HepG2 (cell line): ENCODE results near the gene CSNK1E. TPM values are rescaled to one million over a fixed set of nuclear protein-coding genes. Genes with fewer than 3 reads are reported as not detected.
A peak's percentile ranks its signal among the peaks of the same experiment; 100 is the strongest.

Source experiments
- EEA1 ChIP-seq: sonication (generic); formaldehyde crosslinking; IDR thresholded peaks from 2 replicates; pipeline ENCODE4 v1.5.1; 2020; ENCODE audit warnings: mild to moderate bottlenecking, missing genetic modification reagents, borderline replicate concordance
- FOXM1 ChIP-seq: sonication (generic); formaldehyde crosslinking; IDR thresholded peaks from 2 replicates; pipeline ENCODE4 v1.5.0; 2020; ENCODE audit warnings: missing genetic modification reagents
- JUN ChIP-seq: sonication (generic); formaldehyde crosslinking; IDR thresholded peaks from 2 replicates; pipeline ENCODE4 v1.4.0; 2020; ENCODE audit warnings: mild to moderate bottlenecking, missing genetic modification reagents
- JUNB ChIP-seq: sonication (generic); formaldehyde crosslinking; IDR thresholded peaks from 2 replicates; pipeline ENCODE4 v1.8.0; 2022; ENCODE audit warnings: missing genetic modification reagents, mild to moderate bottlenecking, borderline replicate concordance
- MTF1 ChIP-seq: sonication (generic); formaldehyde crosslinking; IDR thresholded peaks from 2 replicates; pipeline ENCODE4 v1.5.0; 2020; ENCODE audit warnings: missing genetic modification reagents
- NBN ChIP-seq: fragments of 450-650 bp; conservative IDR thresholded peaks from 2 replicates; pipeline ENCODE4 v1.6.1; 2017
- NCOA5 ChIP-seq: sonication (generic); formaldehyde crosslinking; IDR thresholded peaks from 2 replicates; pipeline ENCODE4 v1.4.0; 2020; ENCODE audit warnings: missing genetic modification reagents
- NFE2 ChIP-seq: sonication (generic); formaldehyde crosslinking; IDR thresholded peaks from 2 replicates; pipeline ENCODE4 v1.4.0; 2020; ENCODE audit warnings: missing genetic modification reagents
- NFE2L2 ChIP-seq: fragments of 150-350 bp; IDR thresholded peaks from 2 replicates; pipeline ENCODE4 v1.6.1; 2014; ENCODE audit warnings: low read length
- NKX3-1 ChIP-seq: sonication (generic); formaldehyde crosslinking; IDR thresholded peaks from 2 replicates; pipeline ENCODE4 v1.5.0; 2020; ENCODE audit warnings: missing genetic modification reagents
- POLR2A ChIP-seq, 2 experiments: IDR thresholded peaks; 2 replicates each; pipeline ENCODE4 v1.6.1; 2011; ENCODE audit warnings: low read depth in 2 of 2, low read length in 2 of 2, mild to moderate bottlenecking in 1 of 2, moderate library complexity in 1 of 2; ENCODE audit not compliant: insufficient read depth in 1 of 2
- RORA ChIP-seq: sonication (generic); formaldehyde crosslinking; IDR thresholded peaks from 2 replicates; pipeline ENCODE4 v1.5.0; 2020; ENCODE audit warnings: mild to moderate bottlenecking, missing genetic modification reagents, moderate library complexity
- SOX6 ChIP-seq, 2 experiments: fragments of 450-650 bp in 1 of 2; sonication (generic) in 1 of 2; formaldehyde crosslinking in 1 of 2; IDR thresholded peaks; 2 replicates each; pipeline versions ENCODE4 v1.4.0 to v1.6.1; 2017 to 2020; ENCODE audit warnings: antibody characterized with exemption in 1 of 2, mild to moderate bottlenecking in 1 of 2, missing genetic modification reagents in 1 of 2
- TAF15 ChIP-seq: fragments of 200-400 bp; formaldehyde crosslinking; IDR thresholded peaks from one replicate; pipeline ENCODE4 v1.6.1; 2018; ENCODE audit warnings: mild to moderate bottlenecking, low read depth, low read length; ENCODE audit not compliant: poor library complexity, severe bottlenecking
- ZFP62 ChIP-seq: sonication (generic); formaldehyde crosslinking; IDR thresholded peaks from 2 replicates; pipeline ENCODE4 v1.4.0; 2020; ENCODE audit warnings: missing genetic modification reagents
- ZMYM3 ChIP-seq: sonication (generic); formaldehyde crosslinking; IDR thresholded peaks from 2 replicates; pipeline ENCODE4 v1.5.1; 2020; ENCODE audit warnings: mild to moderate bottlenecking, missing genetic modification reagents
- ZMYM4 ChIP-seq: sonication (generic); formaldehyde crosslinking; IDR thresholded peaks from 2 replicates; pipeline ENCODE4 v1.8.1; 2023; ENCODE audit warnings: mild to moderate bottlenecking, missing genetic modification reagents
- ZNF326 ChIP-seq: sonication (generic); formaldehyde crosslinking; IDR thresholded peaks from 2 replicates; pipeline ENCODE4 v1.4.0; 2020; ENCODE audit warnings: missing genetic modification reagents, borderline replicate concordance
- ZNF773 ChIP-seq: sonication (generic); formaldehyde crosslinking; IDR thresholded peaks from 2 replicates; pipeline ENCODE4 v1.4.0; 2020; ENCODE audit warnings: missing genetic modification reagents, borderline replicate concordance
- polyA plus RNA-seq, 8 experiments: library from polyadenylated mRNA; depleted of rRNA in 3 of 8; stranded (reverse) in 7 of 8; unstranded in 1 of 8; fragments of >200 nt; fragmentation: Illumina TruSeq in 4 of 8; extraction: Trizol in 4 of 8; gene quantifications; 2 replicates each; pipeline versions ENCODE4 v1.2.1 to v1.2.3, GENCODE V29; 2011 to 2016; ENCODE audit warnings: low read depth in 4 of 8, missing spikeins in 1 of 8, mixed read lengths in 1 of 8; ENCODE audit not compliant: insufficient read depth in 1 of 8
- total RNA-seq, 5 experiments: library from RNA; depleted of rRNA; stranded (reverse); fragments of >200 nt; fragmentation: Illumina TruSeq; extraction: Trizol; gene quantifications; 2 replicates each; pipeline ENCODE4 v1.2.3, GENCODE V29; 2016; ENCODE audit warnings: low read depth in 1 of 5
- TF ChIP-seq, protein P1 (sequence below): sonication (generic); formaldehyde crosslinking; conservative IDR thresholded peaks from 2 replicates; pipeline ENCODE4 v1.5.0; 2020; ENCODE audit warnings: missing genetic modification reagents
- TF ChIP-seq, protein P2 (sequence below): sonication (generic); formaldehyde crosslinking; IDR thresholded peaks from 2 replicates; pipeline ENCODE4 v1.5.0; 2020; ENCODE audit warnings: mild to moderate bottlenecking, missing genetic modification reagents
- TF ChIP-seq, protein P3 (sequence below): sonication (generic); formaldehyde crosslinking; IDR thresholded peaks from 2 replicates; pipeline ENCODE4 v1.4.0; 2020; ENCODE audit warnings: missing genetic modification reagents
- TF ChIP-seq, protein P4 (sequence below): sonication (generic); formaldehyde crosslinking; IDR thresholded peaks from 2 replicates; pipeline ENCODE4 v1.5.0; 2020; ENCODE audit warnings: mild to moderate bottlenecking, low read depth, missing genetic modification reagents, borderline replicate concordance
- TF ChIP-seq, protein P5 (sequence below): sonication (generic); formaldehyde crosslinking; IDR thresholded peaks from 2 replicates; pipeline ENCODE4 v1.8.0; 2023; ENCODE audit warnings: mild to moderate bottlenecking, missing genetic modification reagents

Gene CSNK1E
- total and polyA plus RNA-seq, 2 of the 13 experiments (the other 11 are each of a cell fraction or from before 2014, with no cell fraction given): 34.7 to 129 TPM

DNA sequence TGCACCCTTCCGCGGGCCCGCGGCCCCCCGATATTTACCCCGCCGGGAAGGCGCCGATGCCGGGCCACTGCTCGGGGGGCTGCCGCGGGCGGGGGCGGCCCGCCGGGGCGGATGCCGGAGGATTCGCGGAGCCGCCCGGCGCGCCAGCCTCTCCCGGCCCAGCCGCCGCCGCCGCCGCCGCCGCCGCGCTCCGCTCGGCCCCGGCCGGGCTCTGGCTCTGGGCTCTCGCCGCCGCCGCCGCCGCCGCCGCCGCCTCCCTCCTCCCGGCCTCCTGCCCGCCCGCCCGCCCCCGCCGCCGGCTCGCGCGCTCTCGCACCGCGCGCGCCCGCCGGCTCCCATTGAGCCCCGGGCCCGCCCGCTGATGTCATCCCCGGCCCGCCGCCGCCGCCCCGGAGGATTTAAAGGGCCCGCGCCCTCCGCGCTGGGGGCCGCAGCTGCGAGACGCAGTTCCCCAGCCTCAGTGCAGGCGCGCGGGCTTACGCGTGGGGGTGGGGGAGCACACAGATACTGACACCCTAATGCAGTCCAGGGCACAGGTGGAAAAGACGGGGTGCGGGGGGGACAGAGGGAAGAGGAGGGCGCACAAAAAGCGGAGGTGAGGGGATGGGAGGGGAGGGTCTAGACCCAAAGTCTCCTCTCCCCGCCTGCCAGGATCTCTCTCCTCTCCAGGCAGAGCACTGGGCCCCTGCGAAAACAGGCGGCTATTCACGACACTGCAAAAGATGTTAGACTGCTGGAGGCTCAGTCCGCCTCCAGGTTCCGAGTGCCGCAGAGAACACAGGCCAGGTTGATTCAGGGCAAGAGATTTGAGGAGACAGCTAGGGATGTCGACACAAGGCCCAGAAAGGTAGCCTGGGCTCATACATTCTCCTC is at the start of gene CSNK1E (continued):
- TF ChIP-seq, protein P1, sequence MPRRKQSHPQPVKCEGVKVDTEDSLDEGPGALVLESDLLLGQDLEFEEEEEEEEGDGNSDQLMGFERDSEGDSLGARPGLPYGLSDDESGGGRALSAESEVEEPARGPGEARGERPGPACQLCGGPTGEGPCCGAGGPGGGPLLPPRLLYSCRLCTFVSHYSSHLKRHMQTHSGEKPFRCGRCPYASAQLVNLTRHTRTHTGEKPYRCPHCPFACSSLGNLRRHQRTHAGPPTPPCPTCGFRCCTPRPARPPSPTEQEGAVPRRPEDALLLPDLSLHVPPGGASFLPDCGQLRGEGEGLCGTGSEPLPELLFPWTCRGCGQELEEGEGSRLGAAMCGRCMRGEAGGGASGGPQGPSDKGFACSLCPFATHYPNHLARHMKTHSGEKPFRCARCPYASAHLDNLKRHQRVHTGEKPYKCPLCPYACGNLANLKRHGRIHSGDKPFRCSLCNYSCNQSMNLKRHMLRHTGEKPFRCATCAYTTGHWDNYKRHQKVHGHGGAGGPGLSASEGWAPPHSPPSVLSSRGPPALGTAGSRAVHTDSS: no peak
- TF ChIP-seq ZNF326 (no peak), EEA1 (CRISPR knock-in tag) (no peak), SOX6 (IDR thresholded peaks at IDR 0.05) (no peak), SOX6 (CRISPR knock-in tag; IDR thresholded peaks at IDR 0.05) (0 out of 2 replicates have a peak, but pooled peaks have one; percentile 18), NFE2L2 (no peak), ZFP62 (CRISPR knock-in tag) (no peak), TAF15 (no peak), NFE2 (CRISPR knock-in tag) (no peak), NBN (no peak), POLR2A (IDR thresholded peaks at IDR 0.05; ENCODE audit: insufficient read depth in 1 of 2, low read depth in 2 of 2, low read length in 2 of 2) (peak in 1 of 2 experiments; percentile 55; a peak in 2 of 4 replicates), ZMYM3 (CRISPR knock-in tag) (peak; percentile 88), NKX3-1 (CRISPR knock-in tag) (no peak), NCOA5 (CRISPR knock-in tag) (no peak), RORA (CRISPR knock-in tag) (no peak), ZMYM4 (CRISPR knock-in tag) (no peak), FOXM1 (CRISPR knock-in tag) (no peak), JUNB (CRISPR knock-in tag) (no peak), JUN (peak; percentile 51; the same call in 1 of the 2 replicates), MTF1 (CRISPR knock-in tag) (no peak), ZNF773 (no peak)
- TF ChIP-seq, protein P2, sequence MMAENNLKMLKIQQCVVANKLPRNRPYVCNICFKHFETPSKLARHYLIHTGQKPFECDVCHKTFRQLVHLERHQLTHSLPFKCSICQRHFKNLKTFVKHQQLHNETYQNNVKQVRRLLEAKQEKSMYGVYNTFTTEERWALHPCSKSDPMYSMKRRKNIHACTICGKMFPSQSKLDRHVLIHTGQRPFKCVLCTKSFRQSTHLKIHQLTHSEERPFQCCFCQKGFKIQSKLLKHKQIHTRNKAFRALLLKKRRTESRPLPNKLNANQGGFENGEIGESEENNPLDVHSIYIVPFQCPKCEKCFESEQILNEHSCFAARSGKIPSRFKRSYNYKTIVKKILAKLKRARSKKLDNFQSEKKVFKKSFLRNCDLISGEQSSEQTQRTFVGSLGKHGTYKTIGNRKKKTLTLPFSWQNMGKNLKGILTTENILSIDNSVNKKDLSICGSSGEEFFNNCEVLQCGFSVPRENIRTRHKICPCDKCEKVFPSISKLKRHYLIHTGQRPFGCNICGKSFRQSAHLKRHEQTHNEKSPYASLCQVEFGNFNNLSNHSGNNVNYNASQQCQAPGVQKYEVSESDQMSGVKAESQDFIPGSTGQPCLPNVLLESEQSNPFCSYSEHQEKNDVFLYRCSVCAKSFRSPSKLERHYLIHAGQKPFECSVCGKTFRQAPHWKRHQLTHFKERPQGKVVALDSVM (CRISPR knock-in tag): no peak
- TF ChIP-seq, protein P3, sequence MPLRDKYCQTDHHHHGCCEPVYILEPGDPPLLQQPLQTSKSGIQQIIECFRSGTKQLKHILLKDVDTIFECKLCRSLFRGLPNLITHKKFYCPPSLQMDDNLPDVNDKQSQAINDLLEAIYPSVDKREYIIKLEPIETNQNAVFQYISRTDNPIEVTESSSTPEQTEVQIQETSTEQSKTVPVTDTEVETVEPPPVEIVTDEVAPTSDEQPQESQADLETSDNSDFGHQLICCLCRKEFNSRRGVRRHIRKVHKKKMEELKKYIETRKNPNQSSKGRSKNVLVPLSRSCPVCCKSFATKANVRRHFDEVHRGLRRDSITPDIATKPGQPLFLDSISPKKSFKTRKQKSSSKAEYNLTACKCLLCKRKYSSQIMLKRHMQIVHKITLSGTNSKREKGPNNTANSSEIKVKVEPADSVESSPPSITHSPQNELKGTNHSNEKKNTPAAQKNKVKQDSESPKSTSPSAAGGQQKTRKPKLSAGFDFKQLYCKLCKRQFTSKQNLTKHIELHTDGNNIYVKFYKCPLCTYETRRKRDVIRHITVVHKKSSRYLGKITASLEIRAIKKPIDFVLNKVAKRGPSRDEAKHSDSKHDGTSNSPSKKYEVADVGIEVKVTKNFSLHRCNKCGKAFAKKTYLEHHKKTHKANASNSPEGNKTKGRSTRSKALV (CRISPR knock-in tag): no peak; the same call in 1 of the 2 replicates
- TF ChIP-seq, protein P4, sequence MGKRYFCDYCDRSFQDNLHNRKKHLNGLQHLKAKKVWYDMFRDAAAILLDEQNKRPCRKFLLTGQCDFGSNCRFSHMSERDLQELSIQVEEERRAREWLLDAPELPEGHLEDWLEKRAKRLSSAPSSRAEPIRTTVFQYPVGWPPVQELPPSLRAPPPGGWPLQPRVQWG (CRISPR knock-in tag): no peak
- TF ChIP-seq, protein P5, sequence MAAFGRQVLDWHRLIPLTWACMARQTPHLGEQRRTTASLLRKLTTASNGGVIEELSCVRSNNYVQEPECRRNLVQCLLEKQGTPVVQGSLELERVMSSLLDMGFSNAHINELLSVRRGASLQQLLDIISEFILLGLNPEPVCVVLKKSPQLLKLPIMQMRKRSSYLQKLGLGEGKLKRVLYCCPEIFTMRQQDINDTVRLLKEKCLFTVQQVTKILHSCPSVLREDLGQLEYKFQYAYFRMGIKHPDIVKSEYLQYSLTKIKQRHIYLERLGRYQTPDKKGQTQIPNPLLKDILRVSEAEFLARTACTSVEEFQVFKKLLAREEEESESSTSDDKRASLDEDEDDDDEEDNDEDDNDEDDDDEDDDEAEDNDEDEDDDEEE (CRISPR knock-in tag): 0 out of 2 replicates have a peak, but pooled peaks have one; percentile 61
